ENCODE measurements around the gene RBMS1.

Gene RBMS1

GRCh38 chr2:160288324-160288723 is 205.3 kb downstream of the RBMS1 start:
- Mint-ChIP-seq H3K4me3 (no peak overlapping the region), H3K9me3 (no peaks in the 10 kb centered on the region), H3K27ac (peak overlapping the region; percentile 41), H3K36me3 (peaks cover 16% of the 10 kb centered on the region), H3K4me1 (peaks cover 41% of the 10 kb centered on the region), H3K27me3 (no peaks in the 10 kb centered on the region)

GRCh38 chr2:160287476-160287875 is 206.1 kb downstream of the RBMS1 start:
- Mint-ChIP-seq H3K36me3 (peaks cover 18% of the 10 kb centered on the region), H3K4me1 (peaks cover 41% of the 10 kb centered on the region)

GRCh38 chr2:160286551-160286950 is 207.1 kb downstream of the RBMS1 start:
- no peaks in the 10 kb centered on the region for H3K9me3 Mint-ChIP-seq
- no peak overlapping the region for H3K4me3 Mint-ChIP-seq
- no peaks in the 10 kb centered on the region for H3K27me3 Mint-ChIP-seq
- H3K27ac Mint-ChIP-seq: no peak overlapping the region
- peaks cover 37% of the 10 kb centered on the region for H3K4me1 Mint-ChIP-seq
- peaks cover 16% of the 10 kb centered on the region for H3K36me3 Mint-ChIP-seq

More at GRCh38 chr2:160287476-160287875, 206.1 kb downstream of the RBMS1 start:
- Mint-ChIP-seq H3K9me3 (no peaks in the 10 kb centered on the region), H3K4me3 (no peak overlapping the region), H3K27ac (no peak overlapping the region), H3K27me3 (no peaks in the 10 kb centered on the region)

DNA sequence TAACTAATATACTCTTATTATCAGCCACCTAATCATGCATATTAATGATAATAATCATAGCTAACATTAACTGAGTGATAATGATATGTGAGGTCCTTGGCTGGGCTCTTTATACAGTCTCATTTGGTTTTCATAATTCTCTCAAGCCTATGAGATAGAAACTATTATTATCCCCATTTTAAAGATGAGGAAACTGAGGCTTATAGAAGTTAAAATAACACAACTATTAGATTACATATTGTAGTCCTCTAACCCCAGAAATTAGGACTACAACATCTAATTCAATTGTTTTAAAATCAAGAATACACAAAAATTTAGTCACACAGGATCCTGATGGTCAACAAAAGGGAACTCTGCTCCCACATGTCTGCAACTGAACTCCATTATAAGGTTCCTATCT is 209.9 kb downstream of the RBMS1 start:
- no peaks in the 10 kb centered on the region for H3K27me3 Mint-ChIP-seq
- peaks cover 23% of the 10 kb centered on the region for H3K36me3 Mint-ChIP-seq
- no peak overlapping the region for H3K27ac Mint-ChIP-seq
- H3K4me3 Mint-ChIP-seq: no peak overlapping the region
- peaks cover 45% of the 10 kb centered on the region for H3K4me1 Mint-ChIP-seq
- H3K9me3 Mint-ChIP-seq: no peaks in the 10 kb centered on the region

DNA sequence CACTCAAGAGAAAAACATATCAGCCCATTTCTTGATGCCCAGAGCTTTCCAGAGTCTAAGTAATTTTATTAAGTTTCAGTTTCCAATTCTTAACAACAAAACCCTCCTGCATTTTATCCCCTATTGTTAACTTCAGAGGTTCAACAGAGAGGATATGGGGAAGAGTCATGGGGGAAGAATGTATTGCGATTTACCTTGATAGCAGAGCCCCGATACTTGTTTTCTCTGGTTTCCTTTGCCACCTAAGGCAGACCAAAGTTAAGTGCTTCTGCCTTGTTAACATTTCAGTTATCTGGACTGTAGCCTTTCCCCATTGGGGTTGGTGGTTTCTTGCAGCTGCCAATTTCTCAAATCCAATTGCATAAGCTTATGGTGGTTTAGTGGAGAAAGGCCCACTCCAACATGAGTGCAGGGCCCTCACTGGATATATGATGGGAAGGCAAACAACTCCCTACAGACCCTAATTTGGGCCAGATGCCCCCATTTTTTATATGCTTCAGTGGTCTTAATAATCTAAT is 211.5 kb downstream of the RBMS1 start:
- Mint-ChIP-seq H3K27ac (peak overlapping the region; percentile 30), H3K4me1 (peaks cover 47% of the 10 kb centered on the region), H3K36me3 (peaks cover 24% of the 10 kb centered on the region), H3K4me3 (no peak overlapping the region), H3K27me3 (no peaks in the 10 kb centered on the region), H3K9me3 (no peaks in the 10 kb centered on the region)

- Mint-ChIP-seq H3K9me3 (no peaks in the 10 kb centered on the region), H3K36me3 (peaks cover 30% of the 10 kb centered on the region), H3K27me3 (no peaks in the 10 kb centered on the region), H3K27ac (peak overlapping the region; percentile 79), H3K4me3 (no peak overlapping the region), H3K4me1 (peaks cover 47% of the 10 kb centered on the region)
Observed at GRCh38 chr2:160281213-160281612, 212.4 kb downstream of the RBMS1 start.

GRCh38 chr2:160279813-160280465 is 213.7 kb downstream of the RBMS1 start:
- Mint-ChIP-seq H3K4me1 (peaks cover 47% of the 10 kb centered on the region), H3K27ac (peak overlapping the region; percentile 92), H3K4me3 (peak overlapping the region; percentile 47), H3K36me3 (peaks cover 28% of the 10 kb centered on the region), H3K27me3 (no peaks in the 10 kb centered on the region), H3K9me3 (no peaks in the 10 kb centered on the region)

DNA sequence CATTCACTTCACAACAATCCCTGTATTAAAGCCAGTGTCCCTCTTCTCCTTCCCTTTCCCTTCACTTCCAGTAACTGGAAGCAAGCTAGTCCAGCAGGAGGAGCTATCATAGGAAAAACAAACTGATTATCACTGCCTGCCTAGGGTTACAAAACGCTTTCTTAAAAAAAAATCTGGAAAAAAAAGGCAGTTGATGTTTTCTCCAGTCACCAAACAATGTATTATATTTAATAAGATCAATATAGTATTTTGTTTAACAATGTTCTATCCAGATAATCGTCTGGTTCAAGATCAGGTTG is 214.8 kb downstream of the RBMS1 start:
- no peak overlapping the region for H3K4me3 Mint-ChIP-seq

GRCh38 chr2:160278101-160278878 is 215.3 kb downstream of the RBMS1 start:
- peaks cover 40% of the 10 kb centered on the region for H3K4me1 Mint-ChIP-seq
- H3K27ac Mint-ChIP-seq: peak overlapping the region; percentile 78
- no peak overlapping the region for H3K4me3 Mint-ChIP-seq
- no peaks in the 10 kb centered on the region for H3K27me3 Mint-ChIP-seq
- H3K9me3 Mint-ChIP-seq: no peaks in the 10 kb centered on the region
- peaks cover 22% of the 10 kb centered on the region for H3K36me3 Mint-ChIP-seq

More for the DNA sequence above, 214.8 kb downstream of the RBMS1 start:
- no peaks in the 10 kb centered on the region for H3K9me3 Mint-ChIP-seq
- H3K27me3 Mint-ChIP-seq: no peaks in the 10 kb centered on the region
- peaks cover 39% of the 10 kb centered on the region for H3K4me1 Mint-ChIP-seq
- peaks cover 22% of the 10 kb centered on the region for H3K36me3 Mint-ChIP-seq
- H3K27ac Mint-ChIP-seq: peak overlapping the region; percentile 42

DNA sequence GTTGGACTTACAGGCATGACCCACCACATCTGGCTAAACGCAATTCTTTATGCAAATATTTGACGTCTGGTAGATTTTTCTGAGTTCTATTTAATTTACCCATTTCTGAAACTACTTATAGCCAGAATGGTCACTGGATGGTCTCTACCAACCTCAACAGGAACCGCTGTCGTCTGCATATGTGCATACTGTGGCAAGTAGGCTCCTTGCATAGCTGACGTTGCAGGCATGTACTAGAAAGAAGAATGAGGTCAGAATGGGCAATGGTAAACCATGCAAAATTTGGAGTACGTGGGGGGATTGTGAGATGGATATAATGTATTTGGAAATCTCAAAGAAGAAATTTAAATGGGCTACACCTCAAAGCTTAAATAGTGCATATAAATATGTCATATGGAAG is 216.5 kb downstream of the RBMS1 start:
- no peak overlapping the region for H3K27ac Mint-ChIP-seq

GRCh38 chr2:160275656-160276055 is 218.0 kb downstream of the RBMS1 start:
- Mint-ChIP-seq H3K36me3 (peaks cover 17% of the 10 kb centered on the region), H3K9me3 (no peaks in the 10 kb centered on the region), H3K27me3 (no peaks in the 10 kb centered on the region), H3K4me3 (no peak overlapping the region), H3K27ac (no peak overlapping the region), H3K4me1 (peaks cover 33% of the 10 kb centered on the region)

More for the DNA sequence above, 216.5 kb downstream of the RBMS1 start:
- H3K4me1 Mint-ChIP-seq: peaks cover 37% of the 10 kb centered on the region
- H3K27me3 Mint-ChIP-seq: no peaks in the 10 kb centered on the region
- H3K9me3 Mint-ChIP-seq: no peaks in the 10 kb centered on the region
- peaks cover 19% of the 10 kb centered on the region for H3K36me3 Mint-ChIP-seq
- no peak overlapping the region for H3K4me3 Mint-ChIP-seq

DNA sequence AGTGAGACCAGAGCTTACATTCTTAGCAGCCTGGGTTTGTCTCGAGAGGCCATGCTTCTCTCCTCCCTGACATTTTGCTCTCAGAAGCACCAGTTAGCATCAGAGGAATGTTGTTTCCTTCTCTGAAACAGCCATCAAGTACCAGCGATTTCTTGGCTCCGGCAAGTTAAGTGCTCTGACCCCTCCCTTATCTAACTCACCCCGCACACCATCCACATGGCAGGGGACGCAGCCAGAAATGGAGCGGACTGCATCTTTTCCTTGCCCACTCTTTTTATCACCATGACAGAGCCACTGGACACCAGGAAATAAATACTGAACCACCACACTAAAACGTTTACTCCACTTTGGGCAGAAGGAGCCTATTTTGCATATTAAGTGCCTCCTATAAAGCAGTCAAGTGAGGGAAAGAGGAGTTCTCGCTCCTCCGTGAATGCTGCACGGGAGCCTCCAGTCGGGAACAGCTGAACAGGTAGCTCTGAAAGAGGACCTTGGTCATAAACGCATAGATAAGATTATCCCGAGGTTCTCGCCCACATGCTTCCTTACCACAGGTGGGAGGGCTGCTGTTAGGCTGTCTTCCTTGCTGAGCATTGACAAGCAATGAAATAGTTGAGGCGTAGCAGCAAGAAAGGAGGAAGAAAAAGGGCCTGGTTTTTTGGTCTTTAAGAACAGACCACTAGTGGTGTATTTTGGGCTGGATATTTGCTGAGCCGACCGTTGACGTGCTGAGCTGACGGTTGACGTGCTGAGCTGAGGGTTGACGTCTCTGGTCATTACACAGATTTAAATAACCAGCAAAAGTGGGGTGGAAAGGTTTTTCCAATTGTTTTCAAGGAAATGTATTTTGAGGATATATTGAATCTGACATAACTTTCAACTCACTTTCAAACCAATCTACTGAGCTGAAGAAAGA is 222.2 kb downstream of the RBMS1 start:
- H3K9me3 Mint-ChIP-seq: no peaks in the 10 kb centered on the region
- no peak overlapping the region for H3K4me3 Mint-ChIP-seq
- H3K36me3 Mint-ChIP-seq: peaks cover under 1% of the 10 kb centered on the region
- no peaks in the 10 kb centered on the region for H3K27me3 Mint-ChIP-seq
- no peak overlapping the region for H3K27ac Mint-ChIP-seq
- H3K4me1 Mint-ChIP-seq: peaks cover 38% of the 10 kb centered on the region

- peak overlapping the region; percentile 81 for H3K27ac Mint-ChIP-seq
- peaks cover 46% of the 10 kb centered on the region for H3K4me1 Mint-ChIP-seq
- H3K36me3 Mint-ChIP-seq: no peaks in the 10 kb centered on the region
- H3K27me3 Mint-ChIP-seq: no peaks in the 10 kb centered on the region
- H3K4me3 Mint-ChIP-seq: peak overlapping the region; percentile 70
- H3K9me3 Mint-ChIP-seq: no peaks in the 10 kb centered on the region
Observed at GRCh38 chr2:160270571-160271113, 223.0 kb downstream of the RBMS1 start.

GRCh38 chr2:160269803-160270570 is 223.6 kb downstream of the RBMS1 start:
- peak overlapping the region; percentile 89 for H3K27ac Mint-ChIP-seq
- no peaks in the 10 kb centered on the region for H3K9me3 Mint-ChIP-seq
- peak overlapping the region; percentile 82 for H3K4me3 Mint-ChIP-seq
- H3K27me3 Mint-ChIP-seq: no peaks in the 10 kb centered on the region
- H3K36me3 Mint-ChIP-seq: no peaks in the 10 kb centered on the region
- H3K4me1 Mint-ChIP-seq: peaks cover 52% of the 10 kb centered on the region

DNA sequence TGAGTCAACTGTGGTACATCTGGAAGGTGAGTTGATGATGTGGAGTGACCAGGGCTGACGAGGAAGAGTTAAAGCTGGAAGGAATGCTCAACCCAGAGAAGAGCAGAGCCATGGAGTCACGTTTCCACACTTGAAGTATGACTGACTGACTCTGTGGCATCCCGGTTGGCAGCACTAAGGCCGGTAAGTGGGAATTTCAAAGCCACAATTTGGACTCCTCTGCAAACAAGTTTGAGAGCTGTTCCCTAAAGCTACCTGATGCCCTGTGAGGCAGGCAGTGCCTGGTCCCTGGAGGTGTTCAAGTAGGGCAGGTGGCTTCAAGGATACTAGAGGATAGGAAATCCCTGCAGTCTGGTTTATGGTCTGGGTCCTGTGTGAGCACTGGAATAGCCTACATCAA is 224.2 kb downstream of the RBMS1 start:
- Mint-ChIP-seq H3K27ac (peak overlapping the region; percentile 89), H3K4me1 (peaks cover 58% of the 10 kb centered on the region), H3K9me3 (no peaks in the 10 kb centered on the region), H3K4me3 (peak overlapping the region; percentile 82), H3K27me3 (no peaks in the 10 kb centered on the region), H3K36me3 (no peaks in the 10 kb centered on the region)
